H9 (cell line): ENCODE data around the gene KRT84. TPM values are rescaled to one million over a fixed set of nuclear protein-coding genes. Genes with fewer than 3 reads are reported as not detected.

Source experiments
- DNase-seq: peaks from one replicate; pipeline ENCODE4 v3.0.0-alpha.2; 2017
- H2AFZ ChIP-seq: one replicate; pipeline ENCODE4 v1.6.1; 2013; ENCODE audit warnings: mild to moderate bottlenecking, low read length, control low read depth, moderate library complexity
- H2AK5ac ChIP-seq: 2 replicates; pipeline ENCODE4 v1.6.1; 2013; ENCODE audit warnings: low read length, control low read depth, mixed read lengths; ENCODE audit not compliant: insufficient read length
- H2BK120ac ChIP-seq: one replicate; pipeline ENCODE4 v1.6.1; 2013; ENCODE audit warnings: low read depth, mild to moderate bottlenecking, low read length, control low read depth, inconsistent platforms; ENCODE audit not compliant: poor library complexity, severe bottlenecking
- H2BK12ac ChIP-seq: 2 replicates; pipeline ENCODE4 v1.6.1; 2013; ENCODE audit warnings: low read length, control low read depth, mixed read lengths, low read depth; ENCODE audit not compliant: insufficient read length
- H2BK15ac ChIP-seq: 2 replicates; pipeline ENCODE4 v1.6.1; 2013; ENCODE audit warnings: low read depth, low read length, control low read depth
- H2BK20ac ChIP-seq: one replicate; pipeline ENCODE4 v1.6.1; 2013; ENCODE audit warnings: low read depth, mild to moderate bottlenecking, low read length, control low read depth, inconsistent platforms; ENCODE audit not compliant: poor library complexity, severe bottlenecking
- H2BK5ac ChIP-seq: 2 replicates; pipeline ENCODE4 v1.6.1; 2013; ENCODE audit warnings: low read length, control low read depth, mixed read lengths; ENCODE audit not compliant: insufficient read length
- H3K14ac ChIP-seq: 2 replicates; pipeline ENCODE4 v1.6.1; 2013; ENCODE audit warnings: low read length, control low read depth; ENCODE audit not compliant: insufficient read depth
- H3K18ac ChIP-seq: 2 replicates; pipeline ENCODE4 v1.6.1; 2013; ENCODE audit warnings: low read depth, mild to moderate bottlenecking, mixed read lengths, low read length, control low read depth; ENCODE audit not compliant: insufficient read length
- H3K23ac ChIP-seq: 2 replicates; pipeline ENCODE4 v1.6.1; 2013; ENCODE audit warnings: low read length, control low read depth, mixed read lengths, low read depth; ENCODE audit not compliant: insufficient read length
- H3K23me2 ChIP-seq: 2 replicates; pipeline ENCODE4 v1.6.1; 2013; ENCODE audit warnings: low read depth, mild to moderate bottlenecking, mixed read lengths, low read length, control low read depth; ENCODE audit not compliant: insufficient read length, poor library complexity, severe bottlenecking
- H3K27ac ChIP-seq: 2 replicates; pipeline ENCODE4 v1.5.1; 2013; ENCODE audit warnings: low read length, control low read depth, mixed read lengths, low read depth; ENCODE audit not compliant: insufficient read length
- H3K27me3 ChIP-seq: 2 replicates; pipeline ENCODE4 v1.6.1; 2013; ENCODE audit warnings: low read length, control low read depth, inconsistent platforms; ENCODE audit not compliant: insufficient read depth
- H3K4ac ChIP-seq: 2 replicates; pipeline ENCODE4 v1.6.1; 2013; ENCODE audit warnings: low read depth, mild to moderate bottlenecking, control low read depth, inconsistent platforms, low read length, moderate library complexity
- H3K4me1 ChIP-seq: 2 replicates; pipeline ENCODE4 v1.6.1; 2013; ENCODE audit warnings: low read length, control low read depth, inconsistent platforms; ENCODE audit not compliant: insufficient read depth
- H3K4me2 ChIP-seq: 2 replicates; pipeline ENCODE4 v1.6.1; 2013; ENCODE audit warnings: low read length, control low read depth, mixed read lengths; ENCODE audit not compliant: insufficient read length, insufficient read depth
- H3K56ac ChIP-seq: 2 replicates; pipeline ENCODE4 v1.6.1; 2013; ENCODE audit warnings: low read depth, mild to moderate bottlenecking, mixed read lengths, low read length, control low read depth; ENCODE audit not compliant: insufficient read length
- H3K79me1 ChIP-seq: 2 replicates; pipeline ENCODE4 v1.6.1; 2013; ENCODE audit warnings: low read depth, mild to moderate bottlenecking, moderate library complexity, low read length, control low read depth, inconsistent platforms; ENCODE audit not compliant: insufficient read depth, poor library complexity, severe bottlenecking
- H3K79me2 ChIP-seq: 2 replicates; pipeline ENCODE4 v1.6.1; 2013; ENCODE audit warnings: low read length, control low read depth, inconsistent platforms; ENCODE audit not compliant: insufficient read depth
- H3K9ac ChIP-seq: 2 replicates; pipeline ENCODE4 v1.6.1; 2013; ENCODE audit warnings: low read length, control low read depth, mixed read lengths; ENCODE audit not compliant: insufficient read length; ENCODE audit errors: extremely low read depth
- H3K9me3 ChIP-seq: one replicate; pipeline ENCODE4 v1.6.1; 2013; ENCODE audit warnings: low read depth, low read length, inconsistent platforms; ENCODE audit not compliant: control insufficient read depth
- H3T11ph ChIP-seq: one replicate; pipeline ENCODE4 v1.6.1; 2013; ENCODE audit warnings: mild to moderate bottlenecking, low read length, control low read depth, inconsistent platforms
- H4K20me1 ChIP-seq: one replicate; pipeline ENCODE4 v1.6.1; 2013; ENCODE audit not compliant: control insufficient read depth, insufficient read length, insufficient read depth
- H4K5ac ChIP-seq: 2 replicates; pipeline ENCODE4 v1.6.1; 2013; ENCODE audit warnings: low read depth, mild to moderate bottlenecking, mixed read lengths, low read length, control low read depth; ENCODE audit not compliant: insufficient read length
- H4K8ac ChIP-seq: replicated peaks from 2 replicates; pipeline ENCODE4 v1.6.1; 2013; ENCODE audit warnings: low read length, control low read depth, mixed read lengths, low read depth; ENCODE audit not compliant: insufficient read length
- H4K91ac ChIP-seq: 2 replicates; pipeline ENCODE4 v1.6.1; 2013; ENCODE audit warnings: low read depth, mild to moderate bottlenecking, moderate library complexity, mixed read lengths, low read length, control low read depth; ENCODE audit not compliant: insufficient read length
- H3K27ac Mint-ChIP-seq, 3 experiments: 2 replicates in 2 of 3; 3 replicates in 1 of 3; pipeline ENCODE4 v1.8.0; 2020 to 2021; ENCODE audit warnings: mixed read lengths in 3 of 3, mild to moderate bottlenecking in 1 of 3, moderate library complexity in 1 of 3
- H3K27me3 Mint-ChIP-seq: 2 replicates; pipeline ENCODE4 v1.8.0; 2021; ENCODE audit warnings: low read depth, mild to moderate bottlenecking, moderate library complexity, mixed read lengths
- H3K36me3 Mint-ChIP-seq, 3 experiments: 2 replicates in 2 of 3; 3 replicates in 1 of 3; pipeline ENCODE4 v1.8.0; 2020 to 2021; ENCODE audit warnings: low read depth in 3 of 3, mixed read lengths in 3 of 3; ENCODE audit not compliant: insufficient read depth in 1 of 3
- H3K4me1 Mint-ChIP-seq, 2 experiments: 2 replicates each; pipeline ENCODE4 v1.8.0; 2020; ENCODE audit warnings: mixed read lengths in 2 of 2
- H3K4me3 Mint-ChIP-seq, 2 experiments: 2 replicates in 1 of 2; 3 replicates in 1 of 2; pipeline ENCODE4 v1.8.0; 2020 to 2021; ENCODE audit warnings: mild to moderate bottlenecking in 2 of 2, mixed read lengths in 2 of 2, moderate library complexity in 1 of 2
- H3K9me3 Mint-ChIP-seq, 2 experiments: 2 replicates in 1 of 2; 3 replicates in 1 of 2; pipeline ENCODE4 v1.8.0; 2020; ENCODE audit warnings: mild to moderate bottlenecking in 2 of 2, mixed read lengths in 2 of 2, moderate library complexity in 1 of 2
- CTCF ChIP-seq: fragments of 200-600 bp; sonication (generic); conservative IDR thresholded peaks from 3 replicates; pipeline ENCODE4 v1.8.0; 2021; ENCODE audit warnings: antibody characterized with exemption, mild to moderate bottlenecking
- WGBS: extraction: QIAGEN DNeasy Blood & Tissue Kit; methylation state at CpG from one replicate; pipeline ENCODE4 v1.1.7; 2013; ENCODE audit warnings: missing lambda C conversion rate, low lambda C conversion rate, mixed read lengths; ENCODE audit not compliant: insufficient read length; ENCODE audit errors: extremely low coverage; 5-methylcytosine and 5-hydroxymethylcytosine counted together
- total RNA-seq: library from RNA; stranded (reverse); gene quantifications from 2 replicates; pipeline ENCODE4 v1.2.1, GENCODE V29; 2021

The KRT84 gene
- total RNA-seq, 1 experiment from 2014 or later = not detected

- Histone ChIP-seq H3T11ph (no peak overlapping the region), H4K5ac (no peak overlapping the region), H3K23me2 (no peaks in the 10 kb centered on the region), H2BK120ac (no peak overlapping the region), H3K4me1 (no peaks in the 10 kb centered on the region), H2AK5ac (no peak overlapping the region), H3K27ac (no peak overlapping the region), H2BK20ac (no peak overlapping the region), H3K79me1 (no peaks in the 10 kb centered on the region), H3K4ac (no peak overlapping the region), H3K79me2 (no peaks in the 10 kb centered on the region), H3K56ac (no peak overlapping the region), H3K18ac (no peak overlapping the region), H2AFZ (no peak overlapping the region), H3K4me2 (no peak overlapping the region), H2BK5ac (no peak overlapping the region), H4K20me1 (no peaks in the 10 kb centered on the region), H3K9ac (no peak overlapping the region), H3K23ac (no peak overlapping the region), H4K8ac (no peak overlapping the region), H3K9me3 (no peaks in the 10 kb centered on the region), H3K27me3 (no peaks in the 10 kb centered on the region), H2BK12ac (no peak overlapping the region), H2BK15ac (no peak overlapping the region), H4K91ac (no peak overlapping the region), H3K14ac (no peak overlapping the region)
- peak; percentile 12 for DNase-seq
- H3K27ac Mint-ChIP-seq = no peak overlapping the region
- no peaks in the 10 kb centered on the region for H3K36me3 Mint-ChIP-seq
- peaks cover 30% of the 10 kb centered on the region for H3K27me3 Mint-ChIP-seq
- H3K4me3 Mint-ChIP-seq = no peak overlapping the region
- H3K9me3 Mint-ChIP-seq = no peaks in the 10 kb centered on the region
- WGBS = no CpG with 5 or more reads among the region's 6 CpGs
- peaks cover 0 to 9% of the 10 kb centered on the region in 2 experiments; a peak in 3 of 4 replicates for H3K4me1 Mint-ChIP-seq
- no peak for TF ChIP-seq CTCF
These were observed 49.5 kb upstream of the KRT84 start for GRCh38 chr12:52434760-52435530.
